Colonic mucosa (tissue), 4 donors: ENCODE data around the gene HIP1. TPM values are rescaled to one million over a fixed set of nuclear protein-coding genes. Genes with fewer than 3 reads are reported as not detected.
"Not testable (repeated sequence)": the region's sequence is repeated elsewhere in the genome, so short reads cannot be mapped to it uniquely, and the experiment has no call there.

Source experiments
- DNase-seq: peaks from one replicate; pipeline ENCODE4 v3.0.0-alpha.2; 2020
- H3K27ac ChIP-seq: fragments of 200-600 bp; one replicate; pipeline ENCODE4 v1.8.0; 2021
- H3K27me3 ChIP-seq: fragments of 200-600 bp; one replicate; pipeline ENCODE4 v1.8.0; 2021
- H3K36me3 ChIP-seq: fragments of 200-600 bp; one replicate; pipeline ENCODE4 v1.8.0; 2021
- H3K4me1 ChIP-seq: fragments of 200-600 bp; one replicate; pipeline ENCODE4 v1.8.0; 2021; ENCODE audit warnings: mild to moderate bottlenecking
- H3K4me3 ChIP-seq: fragments of 200-600 bp; one replicate; pipeline ENCODE4 v1.8.0; 2021
- H3K9ac ChIP-seq, 2 donors: one replicate each; pipeline ENCODE4 v1.7.0; 2013; ENCODE audit warnings: control low read depth in 2 of 2, low read depth in 2 of 2, low read length in 2 of 2
- H3K9me3 ChIP-seq: fragments of 200-600 bp; one replicate; pipeline ENCODE4 v1.8.0; 2021
- intact Hi-C: fragments of 100-400 bp; cut with DNase I; formaldehyde crosslinking; loops from one replicate; pipeline ENCODE4 v1.14.1; 2022
- total RNA-seq, 2 donors: library from RNA; stranded (reverse); fragmentation: NEBNext Ultra II Directional in 1 of 2; extraction: Animal tissue kit (Norgen Biotek cat#: 25700) in 1 of 2; gene quantifications; one replicate each; pipeline ENCODE4 v1.2.1, GENCODE V29; 2021
- TF ChIP-seq, protein P1 (sequence below): fragments of 200-600 bp; IDR thresholded peaks from one replicate; pipeline ENCODE4 v1.8.0; 2022; ENCODE audit warnings: antibody characterized with exemption, mild to moderate bottlenecking
- donor health status: healthy.
- donor health status: DM: no; HTN: no; CAD: no.
- donor health status: DM: no; HTN: no; CAD: no.

Gene HIP1
- total RNA-seq, 2 donors from 2014 or later, result 4.8 to 5.5 TPM

DNA sequence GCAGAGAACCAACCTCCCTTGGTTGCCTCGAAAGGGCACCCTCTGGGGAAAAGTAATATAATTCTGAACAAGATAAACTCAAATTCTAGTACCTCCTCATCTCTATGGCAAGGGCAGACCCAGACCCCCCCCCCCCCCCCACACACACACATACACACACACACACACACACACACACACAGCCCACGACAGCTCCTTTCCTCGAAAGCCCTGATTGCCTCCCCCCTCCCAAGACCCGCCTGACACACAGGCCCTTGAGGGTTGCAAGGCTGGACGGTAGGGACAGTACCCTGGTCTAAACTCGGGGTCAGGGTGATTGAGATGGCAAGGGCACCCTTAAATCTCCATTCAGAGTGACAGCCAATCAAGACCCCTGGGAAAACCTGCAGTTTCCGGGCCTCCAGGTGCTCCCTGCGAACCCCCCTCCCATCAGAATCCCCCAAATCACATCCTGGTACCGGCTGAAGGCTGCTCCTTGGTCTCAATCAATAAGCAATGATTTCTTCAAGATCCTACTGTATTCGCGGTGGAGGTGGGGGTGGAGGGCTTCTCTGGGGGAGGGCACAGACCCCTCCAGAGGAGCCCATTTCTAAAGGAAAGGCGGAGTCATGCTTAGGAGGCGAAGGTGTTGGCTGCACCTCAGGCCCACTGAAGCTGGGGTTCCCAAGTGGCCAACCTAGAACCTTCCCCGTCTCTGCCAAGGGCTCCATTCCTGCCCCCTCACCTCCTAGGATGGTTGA lies 100.7 kb downstream of the HIP1 start:
- H3K27ac ChIP-seq, result no peak overlapping the region

DNA sequence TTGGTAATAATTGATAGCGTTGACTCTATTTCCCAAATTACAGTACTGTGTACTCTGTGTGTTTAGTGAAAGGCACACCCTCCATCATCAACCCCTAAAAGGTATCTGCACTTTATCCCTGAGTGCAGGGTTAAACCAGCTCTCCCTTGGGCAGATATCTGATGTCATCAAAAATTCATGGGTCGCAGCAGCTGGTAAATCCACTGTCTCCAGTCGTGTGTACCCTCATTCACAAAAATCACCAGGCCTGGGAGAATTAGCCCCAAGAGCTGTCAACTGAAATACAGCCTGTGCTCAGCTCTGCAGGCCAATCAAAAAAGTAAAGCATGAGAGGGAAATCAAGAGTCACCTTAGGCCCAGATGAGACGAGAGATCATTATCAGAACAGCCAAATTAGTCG lies 103.7 kb downstream of the HIP1 start:
- TF ChIP-seq, protein P1, sequence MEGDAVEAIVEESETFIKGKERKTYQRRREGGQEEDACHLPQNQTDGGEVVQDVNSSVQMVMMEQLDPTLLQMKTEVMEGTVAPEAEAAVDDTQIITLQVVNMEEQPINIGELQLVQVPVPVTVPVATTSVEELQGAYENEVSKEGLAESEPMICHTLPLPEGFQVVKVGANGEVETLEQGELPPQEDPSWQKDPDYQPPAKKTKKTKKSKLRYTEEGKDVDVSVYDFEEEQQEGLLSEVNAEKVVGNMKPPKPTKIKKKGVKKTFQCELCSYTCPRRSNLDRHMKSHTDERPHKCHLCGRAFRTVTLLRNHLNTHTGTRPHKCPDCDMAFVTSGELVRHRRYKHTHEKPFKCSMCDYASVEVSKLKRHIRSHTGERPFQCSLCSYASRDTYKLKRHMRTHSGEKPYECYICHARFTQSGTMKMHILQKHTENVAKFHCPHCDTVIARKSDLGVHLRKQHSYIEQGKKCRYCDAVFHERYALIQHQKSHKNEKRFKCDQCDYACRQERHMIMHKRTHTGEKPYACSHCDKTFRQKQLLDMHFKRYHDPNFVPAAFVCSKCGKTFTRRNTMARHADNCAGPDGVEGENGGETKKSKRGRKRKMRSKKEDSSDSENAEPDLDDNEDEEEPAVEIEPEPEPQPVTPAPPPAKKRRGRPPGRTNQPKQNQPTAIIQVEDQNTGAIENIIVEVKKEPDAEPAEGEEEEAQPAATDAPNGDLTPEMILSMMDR, result no peak
- intact Hi-C loops, result no loop called here
- H3K27me3 ChIP-seq, result no peaks in the 10 kb centered on the region
- H3K9me3 ChIP-seq, result no peaks in the 10 kb centered on the region
- no peak overlapping the region for H3K4me3 ChIP-seq
- H3K9ac ChIP-seq, result no peak overlapping the region
- no peak overlapping the region for H3K27ac ChIP-seq
- no peaks in the 10 kb centered on the region for H3K36me3 ChIP-seq
- DNase-seq, result no peak
- H3K4me1 ChIP-seq, result no peaks in the 10 kb centered on the region

More for the DNA sequence above, 100.7 kb downstream of the HIP1 start:
- Histone ChIP-seq H3K9ac (peak overlapping the region; percentile 55 to 56), H3K36me3 (no peaks in the 10 kb centered on the region), H3K4me3 (peak overlapping the region; percentile 68), H3K9me3 (no peaks in the 10 kb centered on the region), H3K4me1 (no peaks in the 10 kb centered on the region), H3K27me3 (no peaks in the 10 kb centered on the region)
- TF ChIP-seq, protein P1, result no peak
- no peak for DNase-seq
- intact Hi-C loops, result no loop called here

DNA sequence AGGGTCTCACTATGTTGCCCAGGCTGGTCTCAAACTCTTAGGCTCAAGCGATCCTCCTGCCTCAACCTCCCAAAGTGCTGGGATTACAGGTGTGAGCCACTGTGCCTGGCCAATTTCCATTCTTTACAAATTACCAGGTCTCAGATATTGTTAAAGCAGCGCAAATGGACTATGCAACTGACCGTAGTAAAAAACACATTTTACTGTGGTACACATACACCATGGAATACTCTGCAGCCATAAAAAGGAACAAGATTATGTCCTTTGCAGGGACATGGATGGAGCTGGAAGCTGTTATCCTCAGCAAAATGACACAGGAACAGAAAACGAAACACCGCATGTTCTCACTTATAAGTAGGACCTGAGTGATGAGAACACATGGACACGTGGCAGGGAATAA lies 106.2 kb downstream of the HIP1 start:
- H3K27me3 ChIP-seq, H3K9me3 ChIP-seq, H3K36me3 ChIP-seq, H3K9ac ChIP-seq, DNase-seq, H3K4me1 ChIP-seq, H3K27ac ChIP-seq, H3K4me3 ChIP-seq, intact Hi-C loops: not testable (repeated sequence)

DNA sequence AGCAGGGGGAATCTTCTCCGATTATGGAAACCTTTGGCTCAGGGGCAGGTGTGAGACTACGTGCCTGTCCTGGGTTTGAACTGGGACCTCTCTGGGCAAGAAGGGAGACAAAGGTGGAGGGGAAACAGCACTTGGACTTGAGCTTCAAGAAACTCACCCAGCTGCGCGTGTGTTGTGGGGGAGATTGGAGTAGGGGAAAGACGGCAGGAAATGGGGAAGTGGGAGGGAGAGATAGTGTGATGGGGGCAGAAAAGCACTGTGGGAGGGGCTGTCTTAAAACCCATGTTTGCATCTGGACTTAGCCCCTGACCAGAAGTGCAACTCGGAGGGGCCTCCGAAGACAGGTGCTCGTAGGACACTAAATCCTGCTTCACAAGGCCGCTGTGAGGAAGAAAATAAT lies 107.0 kb downstream of the HIP1 start:
- TF ChIP-seq, protein P1, result no peak

DNA sequence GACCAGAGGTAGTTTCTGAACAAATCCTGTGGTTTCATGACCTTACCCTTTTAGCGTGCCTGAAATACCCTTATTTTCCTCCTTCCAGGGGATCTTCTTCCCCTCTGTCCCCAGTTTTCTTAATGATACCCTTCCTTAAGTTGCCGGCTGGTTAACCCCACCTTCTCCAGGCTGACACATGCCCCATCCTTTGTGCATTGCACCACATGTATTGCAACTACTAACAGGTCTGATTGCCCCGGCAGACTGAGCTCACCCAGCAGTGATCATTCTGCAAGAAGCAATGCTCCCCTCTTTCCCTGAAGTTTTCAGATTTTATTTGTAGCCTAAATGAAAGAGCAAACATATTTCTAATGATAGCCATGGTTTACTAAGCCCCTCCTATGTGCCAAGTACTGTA lies 108.2 kb downstream of the HIP1 start:
- no peak for DNase-seq
- H3K4me1 ChIP-seq, result no peaks in the 10 kb centered on the region
- intact Hi-C loops, result no loop called here
- H3K9me3 ChIP-seq, result no peaks in the 10 kb centered on the region
- TF ChIP-seq, protein P1, result no peak
- H3K9ac ChIP-seq, result no peak overlapping the region
- H3K27me3 ChIP-seq, result no peaks in the 10 kb centered on the region
- H3K27ac ChIP-seq, result no peak overlapping the region
- no peak overlapping the region for H3K4me3 ChIP-seq
- no peaks in the 10 kb centered on the region for H3K36me3 ChIP-seq

More for the DNA sequence above, 107.0 kb downstream of the HIP1 start:
- Histone ChIP-seq H3K4me1 (no peaks in the 10 kb centered on the region), H3K4me3 (no peak overlapping the region), H3K9ac (no peak overlapping the region), H3K36me3 (no peaks in the 10 kb centered on the region), H3K27me3 (no peaks in the 10 kb centered on the region), H3K9me3 (no peaks in the 10 kb centered on the region), H3K27ac (no peak overlapping the region)
- no peak for DNase-seq
- intact Hi-C loops, result no loop called here

DNA sequence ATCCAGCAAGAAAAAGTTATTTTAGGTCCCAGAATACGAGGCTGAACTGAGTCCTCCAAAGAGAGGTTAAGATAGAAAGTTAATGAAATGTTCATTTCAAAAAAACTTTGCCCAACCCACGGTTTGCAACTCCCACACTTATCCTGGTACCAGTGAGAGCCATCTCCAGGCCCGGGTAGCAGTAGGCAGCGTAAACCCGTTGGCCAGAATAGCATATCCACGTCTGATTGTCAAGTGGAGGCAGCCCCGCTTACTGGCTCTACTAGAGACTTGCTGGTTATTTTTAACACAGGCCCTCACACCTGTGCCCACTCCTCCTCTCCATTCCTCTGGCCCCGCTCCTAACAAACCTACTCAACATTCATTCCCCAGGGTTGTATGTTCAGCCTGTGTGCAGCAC lies 109.7 kb downstream of the HIP1 start:
- Histone ChIP-seq H3K27ac (no peak overlapping the region), H3K27me3 (no peaks in the 10 kb centered on the region), H3K9me3 (no peaks in the 10 kb centered on the region), H3K4me3 (no peak overlapping the region), H3K9ac (no peak overlapping the region), H3K36me3 (no peaks in the 10 kb centered on the region), H3K4me1 (no peaks in the 10 kb centered on the region)
- TF ChIP-seq, protein P1, result no peak
- intact Hi-C loops, result no loop called here
- DNase-seq, result no peak
